ENCODE measurements around the gene CTNNBL1. TPM values are rescaled to one million over a fixed set of nuclear protein-coding genes. Genes with fewer than 3 reads are reported as not detected.

The CTNNBL1 gene
- total RNA-seq, 3 donors from 2014 or later (not counting 1 experiment from before 2014, with no cell fraction given), result 59.1 to 75.6 (median 67.6) TPM

- intact Hi-C loops (cut with micrococcal nuclease), result no loop called here
Measured at GRCh38 chr20:37756234-37756633, 62.4 kb downstream of the CTNNBL1 start.

GRCh38 chr20:37757550-37757949 lies 63.7 kb downstream of the CTNNBL1 start:
- WGBS (ENCODE audit: insufficient coverage), result 93% methylated on average over 5 of the region's 6 CpGs
- H3K27me3 ChIP-seq (ENCODE audit: control insufficient read depth, insufficient read depth, low read length), result no peaks in the 10 kb centered on the region
- TF ChIP-seq CTCF (IDR thresholded peaks at IDR 0.05), result no peak
- peaks cover 17% of the 10 kb centered on the region for H3K36me3 ChIP-seq (ENCODE audit: control insufficient read depth, insufficient read depth, low read length)
- Mint-ChIP-seq H3K27me3 (ENCODE audit: low read depth in 2 of 2) (no peaks in the 10 kb centered on the region), H3K9me3 (no peaks in the 10 kb centered on the region), H3K4me1 (peaks cover 21 to 23% of the 10 kb centered on the region in 2 donors), H3K4me3 (no peak overlapping the region), H3K27ac (peak overlapping the region; percentile 19 to 43), H3K36me3 (peaks cover 14% of the 10 kb centered on the region)
- no peak overlapping the region for H3K27ac ChIP-seq (ENCODE audit: low read length)
- intact Hi-C loops (cut with micrococcal nuclease), result no loop called here
- no peak overlapping the region for H3K4me3 ChIP-seq (ENCODE audit: low read length)
- ATAC-seq, result peak in 1 of 3 donors; percentile 34
- H3K9me3 ChIP-seq (ENCODE audit: control insufficient read depth, insufficient read depth, low read length), result no peaks in the 10 kb centered on the region
- no peaks in the 10 kb centered on the region for H3K4me1 ChIP-seq (ENCODE audit: control insufficient read depth, insufficient read depth, low read length)
- no peak for DNase-seq

More at GRCh38 chr20:37756234-37756633, 62.4 kb downstream of the CTNNBL1 start:
- peaks cover 26% of the 10 kb centered on the region for H3K36me3 ChIP-seq (ENCODE audit: control insufficient read depth, insufficient read depth, low read length)
- Mint-ChIP-seq H3K36me3 (peaks cover 14% of the 10 kb centered on the region), H3K9me3 (no peaks in the 10 kb centered on the region), H3K4me1 (peaks cover 12 to 16% of the 10 kb centered on the region in 2 donors), H3K4me3 (no peak overlapping the region), H3K27ac (peak overlapping the region; percentile 13 to 43), H3K27me3 (ENCODE audit: low read depth in 2 of 2) (no peaks in the 10 kb centered on the region)
- no peak overlapping the region for H3K27ac ChIP-seq (ENCODE audit: low read length)
- WGBS (ENCODE audit: insufficient coverage), result no CpG with 5 or more reads among the region's 2 CpGs
- ATAC-seq (no peak), DNase-seq (no peak)
- H3K27me3 ChIP-seq (ENCODE audit: control insufficient read depth, insufficient read depth, low read length), result no peaks in the 10 kb centered on the region
- TF ChIP-seq CTCF (IDR thresholded peaks at IDR 0.05), result no peak
- H3K9me3 ChIP-seq (ENCODE audit: control insufficient read depth, insufficient read depth, low read length), result no peaks in the 10 kb centered on the region
- H3K4me3 ChIP-seq (ENCODE audit: low read length), result no peak overlapping the region
- no peaks in the 10 kb centered on the region for H3K4me1 ChIP-seq (ENCODE audit: control insufficient read depth, insufficient read depth, low read length)

- Mint-ChIP-seq H3K4me3 (no peak overlapping the region), H3K36me3 (peaks cover 14% of the 10 kb centered on the region), H3K27me3 (ENCODE audit: low read depth in 2 of 2) (no peaks in the 10 kb centered on the region), H3K27ac (no peak overlapping the region), H3K9me3 (no peaks in the 10 kb centered on the region), H3K4me1 (peaks cover 21 to 23% of the 10 kb centered on the region in 2 donors)
- Histone ChIP-seq H3K4me1 (ENCODE audit: control insufficient read depth, insufficient read depth, low read length) (no peaks in the 10 kb centered on the region), H3K36me3 (ENCODE audit: control insufficient read depth, insufficient read depth, low read length) (peaks cover 17% of the 10 kb centered on the region), H3K27ac (ENCODE audit: low read length) (no peak overlapping the region), H3K4me3 (ENCODE audit: low read length) (no peak overlapping the region), H3K27me3 (ENCODE audit: control insufficient read depth, insufficient read depth, low read length) (no peaks in the 10 kb centered on the region), H3K9me3 (ENCODE audit: control insufficient read depth, insufficient read depth, low read length) (no peaks in the 10 kb centered on the region)
- TF ChIP-seq CTCF (IDR thresholded peaks at IDR 0.05), result no peak
- intact Hi-C loops (cut with micrococcal nuclease), result no loop called here
- no peak for DNase-seq
- 95% methylated on average over 5 of the region's 5 CpGs for WGBS (ENCODE audit: insufficient coverage)
- no peak for ATAC-seq
Measured at GRCh38 chr20:37758332-37758731, 64.5 kb downstream of the CTNNBL1 start.

- no peak overlapping the region for H3K4me3 Mint-ChIP-seq
- Histone ChIP-seq H3K27me3 (ENCODE audit: control insufficient read depth, insufficient read depth, low read length) (no peaks in the 10 kb centered on the region), H3K4me3 (ENCODE audit: low read length) (no peak overlapping the region), H3K4me1 (ENCODE audit: control insufficient read depth, insufficient read depth, low read length) (no peaks in the 10 kb centered on the region), H3K27ac (ENCODE audit: low read length) (no peak overlapping the region), H3K36me3 (ENCODE audit: control insufficient read depth, insufficient read depth, low read length) (peaks cover 17% of the 10 kb centered on the region), H3K9me3 (ENCODE audit: control insufficient read depth, insufficient read depth, low read length) (no peaks in the 10 kb centered on the region)
- no peaks in the 10 kb centered on the region for H3K27me3 Mint-ChIP-seq (ENCODE audit: low read depth in 2 of 2)
- no peak overlapping the region for H3K27ac Mint-ChIP-seq
- intact Hi-C loops (cut with micrococcal nuclease), result no loop called here
- WGBS (ENCODE audit: insufficient coverage), result 95% methylated on average over 6 of the region's 6 CpGs
- H3K4me1 Mint-ChIP-seq, result peaks cover 21 to 23% of the 10 kb centered on the region in 2 donors
- no peaks in the 10 kb centered on the region for H3K9me3 Mint-ChIP-seq
- H3K36me3 Mint-ChIP-seq, result peaks cover 14% of the 10 kb centered on the region
- DNase-seq, result no peak
- no peak for ATAC-seq
- TF ChIP-seq CTCF (IDR thresholded peaks at IDR 0.05), result no peak
Measured at GRCh38 chr20:37759052-37759553, 65.3 kb downstream of the CTNNBL1 start.

Measured in natural killer cell (primary cell).